ENCODE results near the gene PPP2R2C. TPM values are rescaled to one million over a fixed set of nuclear protein-coding genes. Genes with fewer than 3 reads are reported as not detected.

Gene PPP2R2C
- total RNA-seq, 2 donors from 2014 or later: 8.0 to 10.4 TPM

DNA sequence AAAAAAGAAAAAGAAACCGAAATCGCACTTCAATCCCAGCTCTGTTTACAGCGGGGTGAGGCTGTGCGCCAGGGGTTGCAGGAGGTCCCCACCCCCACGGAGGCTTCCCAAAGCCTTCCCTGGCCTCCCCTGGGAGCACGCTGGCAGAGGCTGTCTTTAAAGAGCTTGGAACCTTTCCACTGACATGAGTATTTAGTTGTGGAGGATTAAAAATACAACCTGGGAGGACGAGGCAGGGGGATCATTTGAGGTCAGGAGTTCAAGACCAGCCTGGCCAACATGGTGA is 69.1 kb downstream of the PPP2R2C start:
- intact Hi-C loops (cut with DNase I): no loop called here
- Histone ChIP-seq H3K27me3 (replicated peaks; ENCODE audit: insufficient read depth) (no peaks in the 10 kb centered on the region), H3K27ac (no peak overlapping the region), H3K36me3 (no peaks in the 10 kb centered on the region), H3K4me3 (no peak overlapping the region), H3K4me1 (replicated peaks) (no peaks in the 10 kb centered on the region), H3K9me3 (no peaks in the 10 kb centered on the region)
- 6% methylated on average over 7 of the region's 7 CpGs for WGBS
- TF ChIP-seq, protein P1, sequence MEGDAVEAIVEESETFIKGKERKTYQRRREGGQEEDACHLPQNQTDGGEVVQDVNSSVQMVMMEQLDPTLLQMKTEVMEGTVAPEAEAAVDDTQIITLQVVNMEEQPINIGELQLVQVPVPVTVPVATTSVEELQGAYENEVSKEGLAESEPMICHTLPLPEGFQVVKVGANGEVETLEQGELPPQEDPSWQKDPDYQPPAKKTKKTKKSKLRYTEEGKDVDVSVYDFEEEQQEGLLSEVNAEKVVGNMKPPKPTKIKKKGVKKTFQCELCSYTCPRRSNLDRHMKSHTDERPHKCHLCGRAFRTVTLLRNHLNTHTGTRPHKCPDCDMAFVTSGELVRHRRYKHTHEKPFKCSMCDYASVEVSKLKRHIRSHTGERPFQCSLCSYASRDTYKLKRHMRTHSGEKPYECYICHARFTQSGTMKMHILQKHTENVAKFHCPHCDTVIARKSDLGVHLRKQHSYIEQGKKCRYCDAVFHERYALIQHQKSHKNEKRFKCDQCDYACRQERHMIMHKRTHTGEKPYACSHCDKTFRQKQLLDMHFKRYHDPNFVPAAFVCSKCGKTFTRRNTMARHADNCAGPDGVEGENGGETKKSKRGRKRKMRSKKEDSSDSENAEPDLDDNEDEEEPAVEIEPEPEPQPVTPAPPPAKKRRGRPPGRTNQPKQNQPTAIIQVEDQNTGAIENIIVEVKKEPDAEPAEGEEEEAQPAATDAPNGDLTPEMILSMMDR (IDR thresholded peaks at IDR 0.05): no peak
- TF ChIP-seq POLR2AphosphoS5 (IDR thresholded peaks at IDR 0.05) (no peak), POLR2A (IDR thresholded peaks at IDR 0.05) (no peak)
- no peak for DNase-seq (ENCODE audit: low spot score)

DNA sequence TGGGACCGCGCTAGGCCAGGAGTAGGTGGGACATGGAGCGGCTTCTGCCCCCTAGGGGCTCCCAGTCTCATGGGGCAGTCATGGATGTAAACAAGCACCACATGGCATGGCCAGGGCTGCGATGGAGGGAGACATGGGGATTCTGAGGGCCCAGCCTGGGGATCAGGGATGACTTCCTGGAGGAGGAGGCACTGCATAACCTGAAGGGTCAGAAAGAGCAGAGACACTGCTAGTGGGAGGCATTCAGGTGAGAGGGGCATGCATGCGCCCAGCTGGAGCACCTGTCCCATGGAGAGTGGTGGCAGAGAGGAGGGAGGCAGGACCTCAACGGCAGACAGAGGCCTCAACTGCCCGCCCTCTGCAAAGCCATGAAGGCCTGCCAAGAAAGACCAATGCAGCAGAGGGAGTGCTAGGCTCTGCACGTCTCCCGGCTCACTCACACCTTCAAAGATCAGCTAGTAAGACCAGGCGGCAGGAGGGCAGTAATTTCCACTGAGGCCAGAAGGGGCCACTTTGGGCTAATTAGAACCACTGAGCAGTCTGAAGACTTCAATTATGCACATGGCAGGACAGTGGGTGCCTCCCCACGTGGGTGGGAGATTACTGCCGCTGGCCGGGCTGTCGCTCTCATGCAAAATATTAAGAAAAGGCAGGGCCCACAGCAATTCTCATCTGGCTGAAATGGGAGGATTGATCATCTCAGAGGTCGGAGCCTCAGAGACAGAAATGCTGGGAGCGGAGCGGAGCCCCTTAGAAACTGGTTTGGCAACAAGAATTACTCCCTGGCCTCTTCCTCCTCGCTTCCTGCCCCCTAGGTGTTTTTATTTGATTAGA is 69.6 kb downstream of the PPP2R2C start:
- DNase-seq (ENCODE audit: low spot score): no peak
- no peaks in the 10 kb centered on the region for H3K4me1 ChIP-seq (replicated peaks)
- H3K9me3 ChIP-seq: no peaks in the 10 kb centered on the region
- TF ChIP-seq POLR2AphosphoS5 (IDR thresholded peaks at IDR 0.05) (no peak), POLR2A (IDR thresholded peaks at IDR 0.05) (no peak)
- TF ChIP-seq, protein P1 (IDR thresholded peaks at IDR 0.05): no peak
- H3K4me3 ChIP-seq: no peak overlapping the region
- WGBS: 42% methylated on average over 18 of the region's 18 CpGs
- no peaks in the 10 kb centered on the region for H3K27me3 ChIP-seq (replicated peaks; ENCODE audit: insufficient read depth)
- intact Hi-C loops (cut with DNase I): no loop called here
- H3K36me3 ChIP-seq: no peaks in the 10 kb centered on the region
- no peak overlapping the region for H3K27ac ChIP-seq

DNA sequence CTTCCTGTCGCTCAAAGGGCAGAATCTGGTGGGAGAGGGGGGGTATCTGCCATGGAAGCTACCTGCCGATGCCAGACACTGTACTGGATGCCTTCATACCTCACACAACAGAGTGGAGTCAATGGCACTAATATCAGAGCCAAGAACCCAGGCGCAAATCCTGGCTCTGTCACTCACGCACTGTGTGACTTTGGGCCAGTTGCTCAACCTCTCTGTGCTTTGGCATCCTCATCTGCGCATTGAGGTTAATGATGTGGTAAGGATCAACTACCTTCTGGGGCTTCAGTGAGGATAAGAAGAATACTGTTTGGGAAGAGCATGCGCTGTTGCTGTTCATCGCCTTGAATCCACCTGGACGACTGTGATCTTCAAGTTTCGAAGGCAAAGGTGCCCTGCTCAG is 70.6 kb downstream of the PPP2R2C start:
- intact Hi-C loops (cut with DNase I): no loop called here
- no peak for DNase-seq (ENCODE audit: low spot score)
- H3K27me3 ChIP-seq (replicated peaks; ENCODE audit: insufficient read depth): no peaks in the 10 kb centered on the region
- H3K4me3 ChIP-seq: no peak overlapping the region
- H3K36me3 ChIP-seq: no peaks in the 10 kb centered on the region
- H3K27ac ChIP-seq: no peak overlapping the region
- H3K9me3 ChIP-seq: no peaks in the 10 kb centered on the region
- TF ChIP-seq POLR2A (IDR thresholded peaks at IDR 0.05) (no peak), POLR2AphosphoS5 (IDR thresholded peaks at IDR 0.05) (no peak)
- TF ChIP-seq, protein P1 (IDR thresholded peaks at IDR 0.05): no peak
- H3K4me1 ChIP-seq (replicated peaks): no peaks in the 10 kb centered on the region
- 90% methylated on average over 9 of the region's 9 CpGs for WGBS

DNA sequence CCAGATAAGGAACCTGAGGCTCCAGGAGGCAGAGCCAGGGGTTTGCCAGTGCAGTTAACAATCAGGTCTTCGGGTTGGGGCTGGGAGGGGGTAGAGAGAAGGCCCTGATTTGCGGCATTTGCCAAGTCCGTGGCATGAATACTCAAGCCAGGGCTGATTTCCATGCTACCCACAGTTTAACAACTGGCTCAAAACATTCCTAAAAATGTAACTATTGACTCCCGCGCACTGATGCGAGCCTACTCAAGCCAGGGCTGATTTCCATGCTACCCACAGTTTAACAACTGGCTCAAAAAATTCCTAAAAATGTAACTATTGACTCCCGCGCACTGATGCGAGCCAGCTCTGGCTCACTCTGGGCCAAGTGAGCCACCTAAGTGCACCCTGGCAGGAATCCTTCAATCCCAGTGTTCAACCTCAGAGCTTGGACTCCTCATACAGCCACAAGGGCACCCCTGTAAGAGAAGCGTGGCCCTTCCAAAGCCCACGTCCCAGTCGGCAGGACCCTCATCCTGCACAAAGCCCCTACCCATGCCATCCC is 75.6 kb downstream of the PPP2R2C start:
- no peak for DNase-seq (ENCODE audit: low spot score)
- Histone ChIP-seq H3K36me3 (no peaks in the 10 kb centered on the region), H3K9me3 (no peaks in the 10 kb centered on the region), H3K4me3 (no peak overlapping the region), H3K4me1 (replicated peaks) (no peaks in the 10 kb centered on the region), H3K27ac (no peak overlapping the region), H3K27me3 (replicated peaks; ENCODE audit: insufficient read depth) (no peaks in the 10 kb centered on the region)
- TF ChIP-seq POLR2A (IDR thresholded peaks at IDR 0.05): no peak
- intact Hi-C loops (cut with DNase I): no loop called here
- WGBS: 73% methylated on average over 12 of the region's 12 CpGs

DNA sequence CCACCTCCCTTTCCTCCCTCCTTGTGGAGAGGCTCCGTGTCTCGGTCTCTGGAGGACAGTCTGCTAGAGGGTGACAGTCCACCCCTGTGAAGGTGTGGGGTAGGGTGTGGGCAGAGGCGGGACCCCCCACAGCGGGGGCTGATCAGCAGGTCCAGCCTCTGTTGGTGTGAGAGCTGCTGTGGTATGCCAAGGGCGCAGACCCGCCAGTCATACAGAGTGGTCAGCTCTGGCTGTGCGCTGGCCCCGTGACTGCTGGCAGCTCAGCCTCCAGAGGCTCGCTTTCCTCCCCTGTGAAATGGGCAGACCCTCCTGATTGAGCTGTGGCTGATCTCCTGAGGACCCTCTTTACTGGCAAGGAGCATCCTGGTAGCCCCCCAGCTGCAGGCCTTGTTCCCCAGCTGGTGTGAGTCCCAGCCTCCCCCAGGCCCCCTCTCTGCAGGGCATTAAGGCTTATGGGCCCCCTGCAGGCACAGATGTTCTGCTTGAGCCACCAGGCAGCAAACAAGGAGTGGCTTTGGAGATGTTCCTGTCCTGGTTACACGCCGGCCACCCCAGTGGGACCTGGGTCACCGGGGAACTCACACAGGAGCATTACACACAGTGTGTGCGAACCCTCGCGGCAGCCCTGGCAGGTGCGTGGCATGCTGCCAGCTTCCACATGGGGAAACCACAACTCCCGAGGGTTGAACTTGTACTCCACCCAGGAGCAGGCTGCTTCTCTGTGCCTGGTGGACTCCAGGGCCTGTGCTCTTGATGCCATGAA is 76.8 kb downstream of the PPP2R2C start:
- TF ChIP-seq POLR2A (IDR thresholded peaks at IDR 0.05): no peak
- TF ChIP-seq, protein P1 (IDR thresholded peaks at IDR 0.05): no peak
- no peak for TF ChIP-seq POLR2AphosphoS5 (IDR thresholded peaks at IDR 0.05)
- H3K4me1 ChIP-seq (replicated peaks): no peaks in the 10 kb centered on the region

More for the DNA sequence above, 76.8 kb downstream of the PPP2R2C start:
- WGBS: 66% methylated on average over 17 of the region's 17 CpGs
- H3K4me3 ChIP-seq: no peak overlapping the region
- no peak for DNase-seq (ENCODE audit: low spot score)
- no peaks in the 10 kb centered on the region for H3K9me3 ChIP-seq
- H3K27ac ChIP-seq: no peak overlapping the region
- no peaks in the 10 kb centered on the region for H3K36me3 ChIP-seq
- H3K27me3 ChIP-seq (replicated peaks; ENCODE audit: insufficient read depth): no peaks in the 10 kb centered on the region
- intact Hi-C loops (cut with DNase I): no loop called here

Measured in prostate gland (tissue), 2 donors.